Effector memory CD4-positive, alpha-beta T cell (primary cell): Measurements from ENCODE around the gene ENO3.

Experiments used
- DNase-seq, 3 donors: peaks; one replicate each; pipeline ENCODE4 v3.0.0-alpha.2; 2020
- H3K27ac ChIP-seq: 2 replicates; pipeline ENCODE4 v1.7.0; 2013; ENCODE audit warnings: mild to moderate bottlenecking, low read length, moderate library complexity; ENCODE audit not compliant: insufficient read depth, poor library complexity, severe bottlenecking
- H3K27me3 ChIP-seq: replicated peaks from 2 replicates; pipeline ENCODE4 v1.7.0; 2013; ENCODE audit warnings: mild to moderate bottlenecking, low read length; ENCODE audit not compliant: insufficient read depth, control insufficient read depth, poor library complexity, severe bottlenecking
- H3K36me3 ChIP-seq: 2 replicates; pipeline ENCODE4 v1.7.0; 2013; ENCODE audit warnings: mild to moderate bottlenecking, low read length, moderate library complexity; ENCODE audit not compliant: control insufficient read depth, insufficient read depth
- H3K4me1 ChIP-seq: 2 replicates; pipeline ENCODE4 v1.7.0; 2013; ENCODE audit warnings: low read length, mild to moderate bottlenecking; ENCODE audit not compliant: control insufficient read depth, insufficient read depth, poor library complexity, severe bottlenecking
- H3K4me3 ChIP-seq: 2 replicates; pipeline ENCODE4 v1.7.0; 2013; ENCODE audit warnings: low read length, low read depth, mild to moderate bottlenecking; ENCODE audit not compliant: insufficient read depth, poor library complexity, severe bottlenecking
- H3K9me3 ChIP-seq: 2 replicates; pipeline ENCODE4 v1.7.0; 2013; ENCODE audit warnings: mild to moderate bottlenecking, low read length, moderate library complexity; ENCODE audit not compliant: control insufficient read depth

The ENO3 gene

GRCh38 chr17:4948166-4948930, 2.6 kb upstream of the ENO3 start, which contains the start of gene PFN1:
PFN1 (minus strand) TSS chr17:4948530; CDS start chr17:4948394, 136 bp downstream.
- Histone ChIP-seq H3K4me1 (peaks cover 54% of the 10 kb centered on the region), H3K4me3 (peak within 1 kb of the TSS; percentile 99), H3K36me3 (peaks cover 22% of the 10 kb centered on the region), H3K27ac (peak within 1 kb of the TSS; percentile 94), H3K27me3 (no peaks in the 10 kb centered on the region), H3K9me3 (no peaks in the 10 kb centered on the region)
- peak; percentile 82 to 85 (median 82) for DNase-seq

- no peaks in the 10 kb centered on the region for H3K27me3 ChIP-seq
- peaks cover 48% of the 10 kb centered on the region for H3K4me1 ChIP-seq
- peak overlapping the region; percentile 94 for H3K27ac ChIP-seq
- peak; percentile 54 to 63 (median 55) for DNase-seq
- H3K4me3 ChIP-seq: peak overlapping the region; percentile 99
- no peaks in the 10 kb centered on the region for H3K9me3 ChIP-seq
- H3K36me3 ChIP-seq: peaks cover 20% of the 10 kb centered on the region
These were observed 2.0 kb upstream of the ENO3 start for GRCh38 chr17:4948931-4949320.

- DNase-seq: peak; percentile 65 to 72 (median 72)
- H3K4me1 ChIP-seq: peaks cover 43% of the 10 kb centered on the region
- no peaks in the 10 kb centered on the region for H3K27me3 ChIP-seq
- H3K27ac ChIP-seq: peak overlapping the region; percentile 94
- H3K4me3 ChIP-seq: peak overlapping the region; percentile 99
- peaks cover 18% of the 10 kb centered on the region for H3K36me3 ChIP-seq
- H3K9me3 ChIP-seq: no peaks in the 10 kb centered on the region
These were observed 1.4 kb upstream of the ENO3 start for GRCh38 chr17:4949321-4950074.

GRCh38 chr17:4950075-4950745, 709 bp upstream of the ENO3 start:
- peaks cover 12% of the 10 kb centered on the region for H3K36me3 ChIP-seq
- DNase-seq: no peak
- H3K27me3 ChIP-seq: no peaks in the 10 kb centered on the region
- peak overlapping the region; percentile 94 for H3K27ac ChIP-seq
- no peaks in the 10 kb centered on the region for H3K9me3 ChIP-seq
- peaks cover 35% of the 10 kb centered on the region for H3K4me1 ChIP-seq
- peak overlapping the region; percentile 11 for H3K4me3 ChIP-seq

GRCh38 chr17:4951486-4951885, 567 bp downstream of the ENO3 start:
- H3K27me3 ChIP-seq: no peaks in the 10 kb centered on the region
- H3K9me3 ChIP-seq: no peaks in the 10 kb centered on the region
- no peak for DNase-seq
- H3K27ac ChIP-seq: no peak overlapping the region
- H3K4me3 ChIP-seq: no peak overlapping the region
- H3K4me1 ChIP-seq: peaks cover 23% of the 10 kb centered on the region
- H3K36me3 ChIP-seq: peaks cover 3% of the 10 kb centered on the region

GRCh38 chr17:4953451-4953961, 2.6 kb downstream of the ENO3 start:
- Histone ChIP-seq H3K36me3 (no peaks in the 10 kb centered on the region), H3K4me1 (peaks cover 17% of the 10 kb centered on the region), H3K9me3 (no peaks in the 10 kb centered on the region), H3K27me3 (no peaks in the 10 kb centered on the region), H3K4me3 (no peak overlapping the region), H3K27ac (no peak overlapping the region)
- no peak for DNase-seq

GRCh38 chr17:4955091-4955490, 4.2 kb downstream of the ENO3 start:
- H3K27ac ChIP-seq: no peak overlapping the region
- H3K4me1 ChIP-seq: peaks cover 7% of the 10 kb centered on the region
- H3K9me3 ChIP-seq: no peaks in the 10 kb centered on the region
- DNase-seq: no peak
- no peaks in the 10 kb centered on the region for H3K27me3 ChIP-seq
- H3K4me3 ChIP-seq: no peak overlapping the region
- H3K36me3 ChIP-seq: peaks cover 9% of the 10 kb centered on the region

GRCh38 chr17:4956493-4957061, 5.7 kb downstream of the ENO3 start:
- Histone ChIP-seq H3K36me3 (peaks cover 18% of the 10 kb centered on the region), H3K4me1 (no peaks in the 10 kb centered on the region), H3K4me3 (no peak overlapping the region), H3K27ac (no peak overlapping the region), H3K27me3 (no peaks in the 10 kb centered on the region), H3K9me3 (no peaks in the 10 kb centered on the region)
- no peak for DNase-seq

GRCh38 chr17:4958102-4958501, 7.2 kb downstream of the ENO3 start:
- Histone ChIP-seq H3K27ac (no peak overlapping the region), H3K27me3 (no peaks in the 10 kb centered on the region), H3K4me1 (no peaks in the 10 kb centered on the region), H3K9me3 (no peaks in the 10 kb centered on the region), H3K36me3 (peaks cover 18% of the 10 kb centered on the region), H3K4me3 (no peak overlapping the region)
- DNase-seq: no peak
